Gastrocnemius medialis (tissue), 4 donors: ENCODE measurements around the gene PIK3R6. TPM values are rescaled to one million over a fixed set of nuclear protein-coding genes. Genes with fewer than 3 reads are reported as not detected.

Experiments used
- ATAC-seq, 2 donors: fragments of 150-250 bp; one replicate each; pipeline ENCODE4 v1.9.1; 2016
- DNase-seq, 2 donors: peaks; one replicate each; pipeline ENCODE4 v3.0.0-alpha.2; 2019
- H3K27ac ChIP-seq, 4 donors: fragments of 200-600 bp; sonication (generic); 1 replicate in 1 of 4; 2 replicates in 3 of 4; pipeline ENCODE4 v1.5.1; 2016 to 2018; ENCODE audit warnings: mild to moderate bottlenecking in 2 of 4, moderate library complexity in 1 of 4
- H3K27me3 ChIP-seq, 3 donors: fragments of 200-600 bp; sonication (generic) in 2 of 3; 1 replicate in 1 of 3; 2 replicates in 2 of 3; pipeline versions ENCODE4 v1.5.1 to v1.6.0; 2016 to 2019; ENCODE audit warnings: mild to moderate bottlenecking in 1 of 3, moderate library complexity in 1 of 3
- H3K36me3 ChIP-seq, 2 donors: fragments of 200-600 bp; sonication (generic) in 1 of 2; one replicate each; pipeline ENCODE4 v1.5.1; 2017 to 2018
- H3K4me1 ChIP-seq, 2 donors: fragments of 200-600 bp; sonication (generic) in 1 of 2; one replicate each; pipeline ENCODE4 v1.5.1; 2016 to 2017; ENCODE audit warnings: mild to moderate bottlenecking in 2 of 2
- H3K4me3 ChIP-seq, 4 donors: fragments of 200-600 bp; sonication (generic) in 3 of 4; 1 replicate in 1 of 4; 2 replicates in 3 of 4; pipeline ENCODE4 v1.5.1; 2016 to 2019; ENCODE audit warnings: mild to moderate bottlenecking in 2 of 4
- H3K9me3 ChIP-seq, 3 donors: fragments of 200-600 bp; sonication (generic) in 2 of 3; 1 replicate in 1 of 3; 2 replicates in 2 of 3; pipeline ENCODE4 v1.5.1; 2016 to 2019
- CTCF ChIP-seq, 5 experiments: fragments of 450-650 bp in 3 of 5; fragments of 200-600 bp in 2 of 5; sonication (generic) in 2 of 5; IDR thresholded peaks in 4 of 5; conservative IDR thresholded peaks in 1 of 5; 1 replicate in 4 of 5; 2 replicates in 1 of 5; pipeline ENCODE4 v1.5.1; 2016 to 2019; ENCODE audit warnings: antibody characterized with exemption in 5 of 5, mild to moderate bottlenecking in 3 of 5, moderate library complexity in 3 of 5
- POLR2A ChIP-seq, 2 donors: fragments of 450-650 bp; IDR thresholded peaks; one replicate each; pipeline ENCODE4 v1.6.1; 2017; ENCODE audit warnings: antibody characterized with exemption in 2 of 2, mild to moderate bottlenecking in 2 of 2, moderate library complexity in 2 of 2
- in situ Hi-C, 4 donors: fragments of 200-750 bp; cut with MboI; loops; one replicate each; pipeline versions ENCODE4 v1.15.0 to v1.8.0; 2017; ENCODE audit warnings: low sequenced_read_pairs in 4 of 4
- intact Hi-C: fragments of 100-400 bp; cut with DNase I; formaldehyde crosslinking; loops from one replicate; pipeline ENCODE4 v1.15.1; 2023; ENCODE audit warnings: low total_unique reads
- total RNA-seq, 4 donors: library from RNA; depleted of rRNA; stranded (reverse); fragments of >200 nt; gene quantifications; one replicate each; pipeline versions ENCODE4 v1.1.0 to v1.2.3, GENCODE V29; 2016

The PIK3R6 gene
- total RNA-seq, 4 donors from 2014 or later = 0.09 to 0.24 (median 0.16) TPM; not detected in 1

- Histone ChIP-seq H3K27me3 (no peaks in the 10 kb centered on the region), H3K9me3 (no peaks in the 10 kb centered on the region), H3K4me3 (no peak overlapping the region), H3K27ac (no peak overlapping the region), H3K4me1 (no peaks in the 10 kb centered on the region), H3K36me3 (no peaks in the 10 kb centered on the region)
- TF ChIP-seq CTCF (IDR thresholded peaks at IDR 0.05 in 4 of 5, conservative IDR thresholded peaks at IDR 0.05 in 1 of 5) = no peak
- no peak for TF ChIP-seq POLR2A (IDR thresholded peaks at IDR 0.05)
- DNase-seq (no peak), ATAC-seq (no peak)
- in situ Hi-C loops = no loop called here
- intact Hi-C loops = no loop called here
Observed at GRCh38 chr17:8872705-8873435, 5.4 kb upstream of the PIK3R6 start.

- Histone ChIP-seq H3K27me3 (no peaks in the 10 kb centered on the region), H3K36me3 (no peaks in the 10 kb centered on the region), H3K27ac (no peak overlapping the region), H3K4me1 (no peaks in the 10 kb centered on the region), H3K4me3 (no peak overlapping the region), H3K9me3 (no peaks in the 10 kb centered on the region)
- in situ Hi-C loops = no loop called here
- ATAC-seq = no peak
- no peak for TF ChIP-seq POLR2A (IDR thresholded peaks at IDR 0.05)
- TF ChIP-seq CTCF (IDR thresholded peaks at IDR 0.05 in 4 of 5, conservative IDR thresholded peaks at IDR 0.05 in 1 of 5) = no peak
- no peak for DNase-seq
- intact Hi-C loops = no loop called here
Observed at GRCh38 chr17:8872036-8872704, 4.7 kb upstream of the PIK3R6 start.

- Histone ChIP-seq H3K36me3 (no peaks in the 10 kb centered on the region), H3K9me3 (no peaks in the 10 kb centered on the region), H3K4me3 (no peak overlapping the region), H3K27me3 (no peaks in the 10 kb centered on the region), H3K27ac (no peak overlapping the region), H3K4me1 (no peaks in the 10 kb centered on the region)
- intact Hi-C loops = no loop called here
- no peak for DNase-seq
- in situ Hi-C loops = no loop called here
- TF ChIP-seq POLR2A (IDR thresholded peaks at IDR 0.05) (no peak), CTCF (IDR thresholded peaks at IDR 0.05 in 4 of 5, conservative IDR thresholded peaks at IDR 0.05 in 1 of 5) (no peak)
- ATAC-seq = no peak
Observed at GRCh38 chr17:8871081-8871581, 3.7 kb upstream of the PIK3R6 start.

- Histone ChIP-seq H3K9me3 (no peaks in the 10 kb centered on the region), H3K27ac (no peak overlapping the region), H3K4me3 (no peak overlapping the region), H3K36me3 (no peaks in the 10 kb centered on the region), H3K4me1 (no peaks in the 10 kb centered on the region), H3K27me3 (no peaks in the 10 kb centered on the region)
- in situ Hi-C loops = no loop called here
- TF ChIP-seq POLR2A (IDR thresholded peaks at IDR 0.05) = no peak
- no peak for TF ChIP-seq CTCF (IDR thresholded peaks at IDR 0.05 in 4 of 5, conservative IDR thresholded peaks at IDR 0.05 in 1 of 5)
- intact Hi-C loops = no loop called here
- DNase-seq (no peak), ATAC-seq (no peak)
Observed at GRCh38 chr17:8870406-8871040, 3.0 kb upstream of the PIK3R6 start.
